ENCODE measurements around the gene LZTR1.
"Not testable (repeated sequence)": the region's sequence is repeated elsewhere in the genome, so short reads cannot be mapped to it uniquely, and the experiment has no call there.

Gene LZTR1

GRCh38 chr22:21042978-21043859, 61.1 kb downstream of the LZTR1 start:
- DNase-seq: no peak

- no peak for DNase-seq
These were observed 61.9 kb downstream of the LZTR1 start for GRCh38 chr22:21043860-21044535.

GRCh38 chr22:21044931-21045584, 63.0 kb downstream of the LZTR1 start:
- peak; percentile 27 for DNase-seq

- peak; percentile 71 for DNase-seq
These were observed 63.6 kb downstream of the LZTR1 start, which contains the start of gene LRRC74B for GRCh38 chr22:21045585-21046294. Gene LRRC74B, plus strand, starts transcription at chr22:21045946. Its CDS starts 41 bp downstream, at chr22:21045987.

- DNase-seq: no peak
These were observed 65.1 kb downstream of the LZTR1 start for GRCh38 chr22:21047035-21047661.

GRCh38 chr22:21047730-21048129, 65.6 kb downstream of the LZTR1 start:
- no peak for DNase-seq

GRCh38 chr22:21048448-21048847, 66.4 kb downstream of the LZTR1 start:
- DNase-seq: not testable (repeated sequence)
